GM21526 (cell line): Measurements from ENCODE around the gene SLC9A1.

Source experiments
- ATAC-seq: cut with Tn5 transposase; IDR thresholded peaks from one replicate; pipeline ENCODE4 v1.9.1; 2021; ENCODE audit warnings: moderate library complexity; ENCODE audit not compliant: unreplicated experiment, low FRiP score

SLC9A1 gene

GRCh38 chr1:27108588-27108987, 46.3 kb downstream of the SLC9A1 start:
- ATAC-seq, result no peak

GRCh38 chr1:27106561-27107323, 48.2 kb downstream of the SLC9A1 start:
- ATAC-seq, result no peak

- ATAC-seq, result no peak
Measured at GRCh38 chr1:27105018-27105417, 49.9 kb downstream of the SLC9A1 start.

- ATAC-seq, result no peak
Measured at GRCh38 chr1:27103498-27103897, 51.4 kb downstream of the SLC9A1 start.

GRCh38 chr1:27102707-27103468, 52.0 kb downstream of the SLC9A1 start:
- no peak for ATAC-seq

GRCh38 chr1:27102134-27102706, 52.7 kb downstream of the SLC9A1 start:
- ATAC-seq, result no peak

- no peak for ATAC-seq
Measured at GRCh38 chr1:27101696-27102095, 53.2 kb downstream of the SLC9A1 start.

GRCh38 chr1:27101054-27101491, 53.9 kb downstream of the SLC9A1 start:
- no peak for ATAC-seq

GRCh38 chr1:27100335-27101053, 54.4 kb downstream of the SLC9A1 start:
- ATAC-seq, result no peak

- ATAC-seq, result no peak
Measured at GRCh38 chr1:27099587-27100334, 55.2 kb downstream of the SLC9A1 start.

GRCh38 chr1:27099135-27099586, 55.8 kb downstream of the SLC9A1 start:
- ATAC-seq, result no peak

- ATAC-seq, result no peak
Measured at GRCh38 chr1:27098431-27099134, 56.3 kb downstream of the SLC9A1 start.

GRCh38 chr1:27097484-27097917, 57.4 kb downstream of the SLC9A1 start:
- no peak for ATAC-seq

- no peak for ATAC-seq
Measured at GRCh38 chr1:27095576-27095975, 59.3 kb downstream of the SLC9A1 start.

GRCh38 chr1:27092888-27093287, 62.0 kb downstream of the SLC9A1 start:
- ATAC-seq, result no peak

GRCh38 chr1:27090911-27091310, 64.0 kb downstream of the SLC9A1 start:
- ATAC-seq, result no peak

GRCh38 chr1:27087371-27088220, 67.3 kb downstream of the SLC9A1 start:
- ATAC-seq, result no peak

- ATAC-seq, result no peak
Measured at GRCh38 chr1:27086628-27087027, 68.3 kb downstream of the SLC9A1 start.

GRCh38 chr1:27086026-27086425, 68.9 kb downstream of the SLC9A1 start:
- ATAC-seq, result no peak
